ENCODE results near the gene CEP72. TPM values are rescaled to one million over a fixed set of nuclear protein-coding genes. Genes with fewer than 3 reads are reported as not detected.

The CEP72 gene
- total RNA-seq, 1 experiment from 2014 or later: 24.8 TPM

DNA sequence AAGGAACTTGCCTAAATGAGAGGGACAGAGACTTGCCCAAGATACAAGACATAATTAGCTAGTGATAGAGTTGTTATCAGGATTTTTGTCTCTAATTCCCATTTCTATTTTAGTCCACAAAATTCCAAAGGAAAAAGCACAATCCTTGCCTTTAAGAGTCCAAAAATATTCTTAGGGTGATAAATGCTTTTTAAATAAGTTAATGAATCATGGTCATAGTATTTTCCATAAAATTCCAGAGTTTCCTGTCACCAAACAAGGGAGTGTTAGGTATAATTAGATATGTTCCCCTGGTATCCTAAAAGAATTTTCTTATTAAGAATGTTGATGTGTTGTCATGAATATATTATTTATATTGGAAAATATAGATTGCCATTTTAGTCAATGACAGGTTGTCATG lies 21.8 kb upstream of the CEP72 start:
- Histone ChIP-seq H2AK5ac (ENCODE audit: insufficient read length, low read length) (no peak overlapping the region), H3K27me3 (ENCODE audit: insufficient read depth, low read length) (no peaks in the 10 kb centered on the region; the same call in 1 of the 2 replicates), H3K23me2 (ENCODE audit: insufficient read length, low read depth, low read length, poor library complexity, severe bottlenecking) (no peaks in the 10 kb centered on the region), H3K4me2 (ENCODE audit: insufficient read depth, insufficient read length, low read length) (no peak overlapping the region), H2BK5ac (ENCODE audit: insufficient read length, low read length) (no peak overlapping the region), H2BK15ac (ENCODE audit: low read depth, low read length) (no peak overlapping the region), H4K8ac (replicated peaks; ENCODE audit: insufficient read length, low read depth, low read length) (no peak overlapping the region), H2BK12ac (ENCODE audit: insufficient read length, low read depth, low read length) (no peak overlapping the region), H3K14ac (ENCODE audit: insufficient read depth, low read length) (no peak overlapping the region), H3K18ac (ENCODE audit: insufficient read length, low read depth, low read length) (no peak overlapping the region), H3T11ph (ENCODE audit: low read length) (no peak overlapping the region), H4K20me1 (ENCODE audit: control insufficient read depth, insufficient read depth, insufficient read length) (no peaks in the 10 kb centered on the region), H3K4me1 (ENCODE audit: insufficient read depth, low read length) (no peaks in the 10 kb centered on the region), H2BK20ac (ENCODE audit: low read depth, low read length, poor library complexity, severe bottlenecking) (no peak overlapping the region), H3K79me1 (ENCODE audit: insufficient read depth, low read depth, low read length, poor library complexity, severe bottlenecking) (no peaks in the 10 kb centered on the region), H3K4ac (ENCODE audit: low read depth, low read length) (no peak overlapping the region), H3K23ac (ENCODE audit: insufficient read length, low read depth, low read length) (no peak overlapping the region), H3K9ac (ENCODE audit: extremely low read depth, insufficient read length, low read length) (no peak overlapping the region), H3K56ac (ENCODE audit: insufficient read length, low read depth, low read length) (no peak overlapping the region), H4K5ac (ENCODE audit: insufficient read length, low read depth, low read length) (no peak overlapping the region), H4K91ac (ENCODE audit: insufficient read length, low read depth, low read length) (no peak overlapping the region), H3K79me2 (ENCODE audit: insufficient read depth, low read length) (no peaks in the 10 kb centered on the region), H3K9me3 (ENCODE audit: control insufficient read depth, low read depth, low read length) (no peaks in the 10 kb centered on the region), H2BK120ac (ENCODE audit: low read depth, low read length, poor library complexity, severe bottlenecking) (no peak overlapping the region), H2AFZ (ENCODE audit: low read length) (no peak overlapping the region), H3K27ac (ENCODE audit: insufficient read length, low read depth, low read length) (no peak overlapping the region)
- Mint-ChIP-seq H3K27ac (no peak overlapping the region), H3K27me3 (ENCODE audit: low read depth) (peaks cover 90% of the 10 kb centered on the region), H3K36me3 (ENCODE audit: insufficient read depth in 1 of 3, low read depth in 3 of 3) (no peaks in the 10 kb centered on the region; a peak in 1 of 7 replicates), H3K4me1 (peaks cover 16 to 19% of the 10 kb centered on the region in 2 experiments), H3K4me3 (no peak overlapping the region), H3K9me3 (peaks cover 0 to 5% of the 10 kb centered on the region in 2 experiments; a peak in 1 of 5 replicates)
- no peak for DNase-seq
- TF ChIP-seq, protein P1, sequence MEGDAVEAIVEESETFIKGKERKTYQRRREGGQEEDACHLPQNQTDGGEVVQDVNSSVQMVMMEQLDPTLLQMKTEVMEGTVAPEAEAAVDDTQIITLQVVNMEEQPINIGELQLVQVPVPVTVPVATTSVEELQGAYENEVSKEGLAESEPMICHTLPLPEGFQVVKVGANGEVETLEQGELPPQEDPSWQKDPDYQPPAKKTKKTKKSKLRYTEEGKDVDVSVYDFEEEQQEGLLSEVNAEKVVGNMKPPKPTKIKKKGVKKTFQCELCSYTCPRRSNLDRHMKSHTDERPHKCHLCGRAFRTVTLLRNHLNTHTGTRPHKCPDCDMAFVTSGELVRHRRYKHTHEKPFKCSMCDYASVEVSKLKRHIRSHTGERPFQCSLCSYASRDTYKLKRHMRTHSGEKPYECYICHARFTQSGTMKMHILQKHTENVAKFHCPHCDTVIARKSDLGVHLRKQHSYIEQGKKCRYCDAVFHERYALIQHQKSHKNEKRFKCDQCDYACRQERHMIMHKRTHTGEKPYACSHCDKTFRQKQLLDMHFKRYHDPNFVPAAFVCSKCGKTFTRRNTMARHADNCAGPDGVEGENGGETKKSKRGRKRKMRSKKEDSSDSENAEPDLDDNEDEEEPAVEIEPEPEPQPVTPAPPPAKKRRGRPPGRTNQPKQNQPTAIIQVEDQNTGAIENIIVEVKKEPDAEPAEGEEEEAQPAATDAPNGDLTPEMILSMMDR (conservative IDR thresholded peaks at IDR 0.05): no peak

Measured in H9 (cell line).